A549 (cell line): ENCODE results near the gene CEP112.

Experiments used
- KDM1A ChIP-seq: fragments of 200-600 bp; sonication (generic); IDR thresholded peaks from 2 replicates; pipeline ENCODE4 v1.6.1; 2016; ENCODE audit warnings: low read depth, mild to moderate bottlenecking
- RAD21 ChIP-seq, 2 experiments: fragments of >200 bp in 1 of 2; sonication (Bioruptor Twin) in 1 of 2; formaldehyde crosslinking in 1 of 2; IDR thresholded peaks in 1 of 2; conservative IDR thresholded peaks in 1 of 2; 2 replicates in 1 of 2; 3 replicates in 1 of 2; pipeline ENCODE4 v1.6.1; 2012 to 2018; ENCODE audit warnings: inconsistent platforms in 1 of 2
- TF ChIP-seq, protein P1 (sequence below): fragments of 250-450 bp; sonication (Bioruptor Pico); IDR thresholded peaks from 2 replicates; pipeline ENCODE4 v1.5.0; 2021; ENCODE audit warnings: mild to moderate bottlenecking, moderate library complexity, borderline replicate concordance

DNA sequence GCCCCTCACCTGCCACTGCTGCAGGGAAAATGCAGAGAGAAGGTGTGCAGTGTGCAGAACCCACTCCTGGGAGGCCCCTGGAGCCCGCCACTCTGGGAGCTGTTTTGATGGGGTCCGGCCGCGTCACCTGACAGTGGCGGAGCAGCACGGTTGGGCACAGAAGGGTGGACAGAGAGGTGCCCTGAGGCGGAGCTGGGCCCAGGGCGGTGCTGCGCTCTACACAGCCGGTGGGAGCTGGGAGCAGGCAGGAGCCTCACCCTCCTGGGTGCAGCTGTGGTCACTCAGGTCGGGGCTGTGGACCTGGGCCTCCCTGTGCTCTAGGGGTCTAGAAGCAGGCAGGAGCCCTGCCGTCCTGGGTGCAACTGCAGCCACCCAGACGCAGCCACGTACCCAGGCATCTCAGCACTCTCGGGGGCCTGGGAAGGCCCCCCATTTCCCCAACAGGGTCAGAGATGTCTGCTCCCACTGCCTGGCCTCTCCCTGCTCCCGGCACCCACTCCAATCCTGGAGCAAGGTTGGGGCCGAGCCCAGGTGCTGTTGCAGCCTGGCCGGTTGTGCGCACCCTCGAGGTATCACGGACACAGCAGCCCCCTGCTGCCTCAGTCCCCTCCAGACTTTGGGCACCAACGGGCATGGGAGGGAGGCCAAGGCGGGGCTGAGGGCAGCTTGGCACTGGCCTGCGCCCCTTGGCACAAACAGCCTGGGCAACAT lies 326.1 kb downstream of the CEP112 start:
- TF ChIP-seq KDM1A (no peak), RAD21 (conservative IDR thresholded peaks at IDR 0.05 in 1 of 2, IDR thresholded peaks at IDR 0.05 in 1 of 2) (no peak)
- TF ChIP-seq, protein P1, sequence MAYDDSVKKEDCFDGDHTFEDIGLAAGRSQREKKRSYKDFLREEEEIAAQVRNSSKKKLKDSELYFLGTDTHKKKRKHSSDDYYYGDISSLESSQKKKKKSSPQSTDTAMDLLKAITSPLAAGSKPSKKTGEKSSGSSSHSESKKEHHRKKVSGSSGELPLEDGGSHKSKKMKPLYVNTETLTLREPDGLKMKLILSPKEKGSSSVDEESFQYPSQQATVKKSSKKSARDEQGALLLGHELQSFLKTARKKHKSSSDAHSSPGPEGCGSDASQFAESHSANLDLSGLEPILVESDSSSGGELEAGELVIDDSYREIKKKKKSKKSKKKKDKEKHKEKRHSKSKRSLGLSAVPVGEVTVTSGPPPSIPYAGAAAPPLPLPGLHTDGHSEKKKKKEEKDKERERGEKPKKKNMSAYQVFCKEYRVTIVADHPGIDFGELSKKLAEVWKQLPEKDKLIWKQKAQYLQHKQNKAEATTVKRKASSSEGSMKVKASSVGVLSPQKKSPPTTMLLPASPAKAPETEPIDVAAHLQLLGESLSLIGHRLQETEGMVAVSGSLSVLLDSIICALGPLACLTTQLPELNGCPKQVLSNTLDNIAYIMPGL (CRISPR knock-in tag): no peak
